Osteocyte (in vitro differentiated cells): ENCODE measurements around the gene SPART. TPM values are rescaled to one million over a fixed set of nuclear protein-coding genes. Genes with fewer than 3 reads are reported as not detected.
A peak's percentile ranks its signal among the peaks of the same experiment; 100 is the strongest.

Experiments used
- DNase-seq: peaks from one replicate; pipeline ENCODE4 v3.0.0; 2021; ENCODE audit warnings: mixed read lengths; ENCODE audit not compliant: unreplicated experiment; ENCODE audit errors: extremely low spot score
- H3K27ac Mint-ChIP-seq: one replicate; pipeline ENCODE4 v1.8.0; 2021; ENCODE audit warnings: mild to moderate bottlenecking, mixed read lengths; ENCODE audit not compliant: unreplicated experiment
- H3K27me3 Mint-ChIP-seq: one replicate; pipeline ENCODE4 v1.8.0; 2021; ENCODE audit warnings: mixed read lengths; ENCODE audit not compliant: unreplicated experiment
- H3K36me3 Mint-ChIP-seq: one replicate; pipeline ENCODE4 v1.8.0; 2021; ENCODE audit warnings: mixed read lengths; ENCODE audit not compliant: unreplicated experiment
- H3K4me1 Mint-ChIP-seq: one replicate; pipeline ENCODE4 v1.8.0; 2021; ENCODE audit warnings: mixed read lengths; ENCODE audit not compliant: unreplicated experiment
- H3K4me3 Mint-ChIP-seq: one replicate; pipeline ENCODE4 v1.8.0; 2021; ENCODE audit warnings: mild to moderate bottlenecking, moderate library complexity, mixed read lengths; ENCODE audit not compliant: unreplicated experiment
- H3K9me3 Mint-ChIP-seq: one replicate; pipeline ENCODE4 v1.8.0; 2021; ENCODE audit warnings: mixed read lengths; ENCODE audit not compliant: unreplicated experiment
- total RNA-seq: library from RNA; stranded (reverse); gene quantifications from 2 replicates; pipeline ENCODE4 v1.2.1, GENCODE V29; 2021
- TF ChIP-seq, protein P1 (sequence below): fragments of 200-600 bp; sonication (generic); IDR thresholded peaks from 2 replicates; pipeline ENCODE4 v1.5.0; 2021; ENCODE audit warnings: antibody characterized with exemption, mild to moderate bottlenecking, moderate library complexity

SPART gene
- total RNA-seq, 1 donor from 2014 or later: 87.1 TPM

DNA sequence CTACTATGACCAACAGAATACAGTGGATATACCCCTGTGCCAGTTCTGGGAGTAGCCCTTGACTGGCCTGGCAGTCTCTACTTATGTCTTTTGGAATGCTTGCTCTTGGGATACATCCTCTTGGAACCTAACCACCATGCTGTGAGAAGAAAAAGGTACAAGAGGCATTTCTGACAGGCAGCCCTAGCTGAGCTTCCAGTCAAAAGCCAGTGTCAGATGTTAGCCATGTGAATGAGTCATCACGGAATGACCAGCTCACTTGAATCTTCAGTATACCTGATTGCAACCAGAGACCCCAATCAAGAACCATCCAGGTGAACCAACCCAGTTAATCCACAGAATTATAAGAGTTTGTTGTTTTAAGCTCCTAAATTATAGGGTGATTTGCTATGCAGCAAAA is 52.7 kb downstream of the SPART start:
- Mint-ChIP-seq H3K4me1 (peaks cover 17% of the 10 kb centered on the region), H3K27ac (no peak overlapping the region), H3K9me3 (no peaks in the 10 kb centered on the region), H3K27me3 (no peaks in the 10 kb centered on the region), H3K4me3 (no peak overlapping the region), H3K36me3 (no peaks in the 10 kb centered on the region)
- TF ChIP-seq, protein P1, sequence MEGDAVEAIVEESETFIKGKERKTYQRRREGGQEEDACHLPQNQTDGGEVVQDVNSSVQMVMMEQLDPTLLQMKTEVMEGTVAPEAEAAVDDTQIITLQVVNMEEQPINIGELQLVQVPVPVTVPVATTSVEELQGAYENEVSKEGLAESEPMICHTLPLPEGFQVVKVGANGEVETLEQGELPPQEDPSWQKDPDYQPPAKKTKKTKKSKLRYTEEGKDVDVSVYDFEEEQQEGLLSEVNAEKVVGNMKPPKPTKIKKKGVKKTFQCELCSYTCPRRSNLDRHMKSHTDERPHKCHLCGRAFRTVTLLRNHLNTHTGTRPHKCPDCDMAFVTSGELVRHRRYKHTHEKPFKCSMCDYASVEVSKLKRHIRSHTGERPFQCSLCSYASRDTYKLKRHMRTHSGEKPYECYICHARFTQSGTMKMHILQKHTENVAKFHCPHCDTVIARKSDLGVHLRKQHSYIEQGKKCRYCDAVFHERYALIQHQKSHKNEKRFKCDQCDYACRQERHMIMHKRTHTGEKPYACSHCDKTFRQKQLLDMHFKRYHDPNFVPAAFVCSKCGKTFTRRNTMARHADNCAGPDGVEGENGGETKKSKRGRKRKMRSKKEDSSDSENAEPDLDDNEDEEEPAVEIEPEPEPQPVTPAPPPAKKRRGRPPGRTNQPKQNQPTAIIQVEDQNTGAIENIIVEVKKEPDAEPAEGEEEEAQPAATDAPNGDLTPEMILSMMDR: no peak
- no peak for DNase-seq

DNA sequence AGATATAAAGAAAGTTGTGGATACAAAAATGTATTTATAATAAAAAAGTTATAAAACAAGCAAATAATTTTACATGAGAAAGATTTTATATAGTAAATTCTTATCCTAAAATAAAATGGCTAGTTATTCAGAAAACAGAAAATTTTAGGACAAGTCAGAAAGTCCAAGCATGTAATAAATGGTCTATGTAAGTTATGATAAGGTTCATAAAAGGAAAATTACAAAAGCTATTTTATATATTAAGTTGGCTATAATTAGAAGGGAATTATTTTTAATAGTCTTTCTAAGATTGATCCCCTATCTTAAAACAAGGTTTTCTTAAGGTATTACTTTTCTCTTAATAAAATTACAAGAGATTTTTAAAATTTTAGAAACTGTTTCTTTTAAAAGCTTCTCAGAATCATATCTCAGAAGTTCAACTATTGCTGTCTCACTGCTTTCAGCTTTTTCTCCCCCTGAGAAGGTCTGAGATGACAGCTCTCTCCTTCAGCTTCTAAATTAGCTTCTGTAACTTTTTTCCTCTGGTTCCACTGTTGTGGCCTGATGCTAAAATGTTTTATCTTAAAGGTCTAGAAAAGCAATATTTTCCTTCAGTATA is 57.3 kb downstream of the SPART start:
- no peaks in the 10 kb centered on the region for H3K36me3 Mint-ChIP-seq

DNA sequence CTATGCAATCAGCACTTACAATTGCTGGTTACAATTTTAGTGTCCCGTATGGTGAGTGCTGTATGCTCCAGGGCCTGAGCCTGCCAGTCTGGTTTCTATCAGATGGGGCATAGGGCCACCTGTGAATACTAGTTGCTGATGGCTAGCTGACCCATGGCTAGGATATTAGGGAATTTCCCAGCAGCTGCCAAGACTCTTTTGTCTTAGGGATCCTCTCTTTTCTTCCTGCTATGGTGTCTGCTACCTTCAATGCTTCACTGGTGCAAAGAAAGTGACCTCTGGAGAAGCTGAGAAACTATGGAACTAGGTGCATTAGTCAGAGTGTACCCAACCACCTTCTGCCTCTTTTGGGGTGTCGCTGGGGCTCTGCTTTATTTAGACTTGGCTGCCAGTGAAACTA is 60.2 kb downstream of the SPART start:
- no peaks in the 10 kb centered on the region for H3K36me3 Mint-ChIP-seq
- no peak overlapping the region for H3K4me3 Mint-ChIP-seq
- peaks cover 34% of the 10 kb centered on the region for H3K27me3 Mint-ChIP-seq
- no peak for DNase-seq
- H3K9me3 Mint-ChIP-seq: no peaks in the 10 kb centered on the region
- H3K4me1 Mint-ChIP-seq: no peaks in the 10 kb centered on the region
- TF ChIP-seq, protein P1: no peak
- no peak overlapping the region for H3K27ac Mint-ChIP-seq

More for the DNA sequence above, 57.3 kb downstream of the SPART start:
- H3K27ac Mint-ChIP-seq: no peak overlapping the region
- no peak overlapping the region for H3K4me3 Mint-ChIP-seq
- peaks cover 25% of the 10 kb centered on the region for H3K27me3 Mint-ChIP-seq
- TF ChIP-seq, protein P1: no peak
- DNase-seq: no peak
- no peaks in the 10 kb centered on the region for H3K4me1 Mint-ChIP-seq
- no peaks in the 10 kb centered on the region for H3K9me3 Mint-ChIP-seq

DNA sequence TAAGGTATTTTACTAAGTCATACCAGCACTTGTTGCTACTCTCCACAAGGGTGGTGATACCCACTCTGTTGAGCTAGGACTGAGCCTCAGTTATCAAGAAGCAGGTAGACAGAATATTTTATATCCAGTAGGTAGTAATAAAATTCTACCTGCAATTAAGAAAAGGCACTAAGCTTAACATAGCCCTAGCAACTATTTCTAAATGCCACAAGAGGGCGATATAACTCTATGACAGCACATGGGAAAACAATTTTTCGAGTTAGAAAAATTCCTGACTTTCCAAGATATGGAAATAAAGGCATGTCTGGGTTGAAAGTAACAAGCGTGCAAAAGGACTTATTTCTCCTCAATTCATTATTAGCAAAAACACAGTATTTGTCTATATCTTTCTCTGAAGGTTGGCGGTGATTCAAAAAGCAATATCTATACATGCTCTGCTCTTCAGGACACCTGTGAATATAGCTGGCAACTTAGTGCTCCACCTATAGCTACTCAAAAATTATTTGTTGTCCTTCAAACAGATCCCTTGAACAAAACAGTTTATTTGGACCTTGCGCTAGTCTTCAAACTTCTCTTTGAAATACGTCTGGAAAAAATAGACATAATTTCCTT is 63.3 kb downstream of the SPART start:
- H3K4me1 Mint-ChIP-seq: no peaks in the 10 kb centered on the region
- DNase-seq: no peak
- no peak overlapping the region for H3K4me3 Mint-ChIP-seq
- H3K27ac Mint-ChIP-seq: no peak overlapping the region
- TF ChIP-seq, protein P1: peak; percentile 84
- H3K9me3 Mint-ChIP-seq: no peaks in the 10 kb centered on the region
- peaks cover 57% of the 10 kb centered on the region for H3K27me3 Mint-ChIP-seq
- H3K36me3 Mint-ChIP-seq: no peaks in the 10 kb centered on the region

DNA sequence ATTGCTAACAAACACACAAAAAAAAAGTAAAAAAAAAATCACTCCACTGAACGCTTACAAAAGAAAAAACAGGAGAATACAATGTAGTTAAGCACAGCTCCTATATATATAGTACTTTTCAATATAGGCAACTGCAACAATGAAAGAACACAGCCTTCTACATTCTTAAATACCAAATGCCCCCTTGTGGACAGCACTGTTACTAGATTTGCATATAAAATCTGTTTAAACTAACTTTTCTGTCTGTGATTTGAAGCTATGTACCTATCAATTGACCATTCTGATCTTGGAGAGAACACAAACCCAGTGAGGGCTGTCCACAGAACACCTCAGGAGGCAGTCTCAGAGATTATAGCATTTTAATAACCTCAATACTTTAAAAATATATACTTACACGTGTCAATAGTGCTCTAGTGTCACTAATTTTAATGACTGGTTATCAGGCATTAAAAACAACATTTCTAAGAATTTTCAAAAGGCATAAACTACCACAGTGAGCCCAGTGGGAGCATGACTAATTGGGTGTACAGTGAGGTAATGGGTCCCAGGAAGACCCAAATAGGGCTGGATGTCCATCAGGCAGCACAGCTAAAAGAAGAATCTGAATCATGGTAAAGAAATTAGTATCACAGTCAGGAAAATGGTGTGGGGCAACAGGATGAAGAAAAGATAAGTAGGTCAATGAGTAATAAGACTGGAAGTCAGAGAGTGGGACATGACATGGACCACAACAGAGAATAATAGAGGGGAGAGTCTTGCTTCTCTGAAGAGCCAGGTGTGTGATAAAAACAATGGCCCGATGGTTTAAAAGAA is 70.8 kb downstream of the SPART start:
- Mint-ChIP-seq H3K27ac (no peak overlapping the region), H3K4me3 (no peak overlapping the region), H3K27me3 (peaks cover 28% of the 10 kb centered on the region), H3K4me1 (peaks cover 13% of the 10 kb centered on the region), H3K9me3 (peaks cover 3% of the 10 kb centered on the region), H3K36me3 (no peaks in the 10 kb centered on the region)
- TF ChIP-seq, protein P1: peak; percentile 77
- no peak for DNase-seq
